HCT116 (cell line): ENCODE measurements around the gene OR2Y1.

Experiments used
- ATF3 ChIP-seq: IDR thresholded peaks from 2 replicates; pipeline ENCODE4 v1.6.1; 2012
- CEBPB ChIP-seq: IDR thresholded peaks from 2 replicates; pipeline ENCODE4 v1.6.1; 2012; ENCODE audit warnings: low read depth
- CTCF ChIP-seq, 3 experiments: fragments of 200-600 bp in 1 of 3; sonication (generic) in 1 of 3; IDR thresholded peaks in 2 of 3; conservative IDR thresholded peaks in 1 of 3; 2 replicates each; pipeline ENCODE4 v1.5.1; 2012 to 2017; ENCODE audit warnings: low read depth in 2 of 3, low read length in 2 of 3, antibody characterized with exemption in 1 of 3, borderline replicate concordance in 1 of 3, control low read depth in 1 of 3, mild to moderate bottlenecking in 1 of 3, mixed read lengths in 1 of 3, mixed run types in 1 of 3, moderate library complexity in 1 of 3; ENCODE audit not compliant: insufficient read depth in 1 of 3
- EGR1 ChIP-seq: IDR thresholded peaks from 2 replicates; pipeline ENCODE4 v1.6.1; 2012; ENCODE audit warnings: low read depth
- EZH2 ChIP-seq: fragments of 200-600 bp; sonication (generic); IDR thresholded peaks from 2 replicates; pipeline ENCODE4 v1.6.1; 2017; ENCODE audit warnings: antibody characterized with exemption, mixed run types
- EZH2phosphoT487 ChIP-seq: fragments of 200-600 bp; IDR thresholded peaks from 2 replicates; pipeline ENCODE4 v1.6.1; 2018; ENCODE audit warnings: antibody characterized with exemption, borderline replicate concordance
- POLR2A ChIP-seq: IDR thresholded peaks from 2 replicates; pipeline ENCODE4 v1.7.0; 2011; ENCODE audit warnings: borderline replicate concordance; ENCODE audit not compliant: insufficient read depth, insufficient read length; ENCODE audit errors: extremely low read depth
- POLR2AphosphoS5 ChIP-seq: IDR thresholded peaks from 2 replicates; pipeline ENCODE4 v1.6.1; 2011; ENCODE audit warnings: mild to moderate bottlenecking, low read depth, low read length, moderate library complexity
- SRF ChIP-seq: IDR thresholded peaks from 2 replicates; pipeline ENCODE4 v1.6.1; 2012; ENCODE audit warnings: low read depth
- TCF7L2 ChIP-seq: IDR thresholded peaks from 2 replicates; pipeline ENCODE4 v1.7.0; 2011; ENCODE audit warnings: borderline replicate concordance, inconsistent platforms; ENCODE audit not compliant: insufficient read depth, insufficient read length; ENCODE audit errors: extremely low read depth
- ZBTB33 ChIP-seq: IDR thresholded peaks from 2 replicates; pipeline ENCODE4 v1.6.1; 2011; ENCODE audit warnings: mild to moderate bottlenecking, low read length, moderate library complexity; ENCODE audit not compliant: insufficient replicate concordance; ENCODE audit errors: extremely low read depth
- ZNF274 ChIP-seq: fragments of 200-500 bp; sonication (Bioruptor generic); IDR thresholded peaks from 2 replicates; pipeline ENCODE4 v1.6.1; 2014; ENCODE audit warnings: mild to moderate bottlenecking, low read depth, low read length, inconsistent platforms

- TF ChIP-seq EGR1 (no peak), POLR2A (no peak), CTCF (IDR thresholded peaks at IDR 0.05 in 2 of 3, conservative IDR thresholded peaks at IDR 0.05 in 1 of 3; ENCODE audit: borderline replicate concordance in 1 of 3, insufficient read depth in 1 of 3, low read depth in 2 of 3, low read length in 2 of 3) (no peak), EZH2 (no peak), ZNF274 (no peak), ZBTB33 (no peak), EZH2phosphoT487 (no peak), ATF3 (no peak), TCF7L2 (no peak), POLR2AphosphoS5 (no peak), CEBPB (no peak), SRF (no peak)
Observed at GRCh38 chr5:180777475-180777874, 37.6 kb upstream of the OR2Y1 start.
